Memory B cell (primary cell): ENCODE data around the gene SLC39A11.
"Not testable (repeated sequence)": the region's sequence is repeated elsewhere in the genome, so short reads cannot be mapped to it uniquely, and the experiment has no call there.

Experiments used
- ATAC-seq: fragments of 150-1000 bp; cut with Tn5 transposase; 2 replicates; pipeline ENCODE4 v1.10.0; 2021; ENCODE audit warnings: low read depth, mild to moderate bottlenecking, moderate library complexity
- DNase-seq, 2 donors: peaks; one replicate each; pipeline ENCODE4 v3.0.0; 2022; ENCODE audit warnings: low spot score in 2 of 2
- H3K27ac Mint-ChIP-seq: one replicate; pipeline ENCODE4 v1.8.0; 2022; ENCODE audit warnings: mild to moderate bottlenecking, moderate library complexity, mixed read lengths
- H3K27me3 Mint-ChIP-seq: one replicate; pipeline ENCODE4 v1.8.0; 2022; ENCODE audit warnings: mixed read lengths
- H3K36me3 Mint-ChIP-seq: one replicate; pipeline ENCODE4 v1.8.0; 2022; ENCODE audit warnings: mild to moderate bottlenecking, mixed read lengths
- H3K4me1 Mint-ChIP-seq: one replicate; pipeline ENCODE4 v1.8.0; 2022; ENCODE audit warnings: mixed read lengths
- H3K4me3 Mint-ChIP-seq: one replicate; pipeline ENCODE4 v1.8.0; 2022; ENCODE audit warnings: mild to moderate bottlenecking, moderate library complexity, mixed read lengths
- H3K9me3 Mint-ChIP-seq: one replicate; pipeline ENCODE4 v1.8.0; 2022; ENCODE audit warnings: mixed read lengths

Gene SLC39A11

GRCh38 chr17:73099511-73099910 is 7.0 kb upstream of the SLC39A11 start:
- H3K9me3 Mint-ChIP-seq, result no peaks in the 10 kb centered on the region
- no peaks in the 10 kb centered on the region for H3K36me3 Mint-ChIP-seq
- H3K27ac Mint-ChIP-seq, result no peak overlapping the region
- H3K27me3 Mint-ChIP-seq, result peaks cover 17% of the 10 kb centered on the region
- ATAC-seq, result no peak
- no peak overlapping the region for H3K4me3 Mint-ChIP-seq
- no peaks in the 10 kb centered on the region for H3K4me1 Mint-ChIP-seq
- no peak for DNase-seq

GRCh38 chr17:73098919-73099318 is 6.4 kb upstream of the SLC39A11 start:
- H3K9me3 Mint-ChIP-seq, result no peaks in the 10 kb centered on the region
- peaks cover 17% of the 10 kb centered on the region for H3K27me3 Mint-ChIP-seq
- no peak overlapping the region for H3K27ac Mint-ChIP-seq
- H3K36me3 Mint-ChIP-seq, result no peaks in the 10 kb centered on the region
- ATAC-seq (no peak), DNase-seq (no peak)
- no peak overlapping the region for H3K4me3 Mint-ChIP-seq
- H3K4me1 Mint-ChIP-seq, result no peaks in the 10 kb centered on the region

- not testable (repeated sequence) for H3K4me1 Mint-ChIP-seq, H3K4me3 Mint-ChIP-seq, DNase-seq, H3K36me3 Mint-ChIP-seq, H3K9me3 Mint-ChIP-seq, H3K27ac Mint-ChIP-seq, ATAC-seq
- peaks cover 17% of the 10 kb centered on the region for H3K27me3 Mint-ChIP-seq
These were observed 5.7 kb upstream of the SLC39A11 start for GRCh38 chr17:73097973-73098765.

GRCh38 chr17:73096866-73097265 is 4.4 kb upstream of the SLC39A11 start:
- Mint-ChIP-seq H3K27me3 (peaks cover 17% of the 10 kb centered on the region), H3K9me3 (no peaks in the 10 kb centered on the region), H3K36me3 (no peaks in the 10 kb centered on the region), H3K27ac (no peak overlapping the region), H3K4me1 (peaks cover 6% of the 10 kb centered on the region), H3K4me3 (no peak overlapping the region)
- DNase-seq, result no peak
- ATAC-seq, result no peak

DNA sequence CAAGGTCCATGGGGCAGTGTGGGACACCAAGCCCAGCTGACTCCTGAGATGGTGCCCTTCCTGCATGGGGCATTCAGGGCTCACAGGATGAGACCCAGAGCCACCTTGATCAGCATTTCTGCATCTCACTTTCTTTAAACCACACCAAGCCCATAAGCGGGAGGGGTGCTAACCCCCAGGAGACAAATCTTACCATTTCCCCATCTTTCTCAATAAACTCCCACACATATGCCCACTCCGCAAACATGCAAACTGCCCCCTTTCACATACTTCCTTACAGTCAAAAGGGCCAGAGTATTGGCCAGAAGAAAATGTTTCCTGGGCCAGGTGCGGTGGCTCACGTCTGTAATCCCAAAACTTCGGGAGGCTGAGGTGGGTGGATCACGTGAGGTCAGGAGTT is 3.7 kb upstream of the SLC39A11 start:
- no peaks in the 10 kb centered on the region for H3K9me3 Mint-ChIP-seq
- no peaks in the 10 kb centered on the region for H3K36me3 Mint-ChIP-seq
- H3K27me3 Mint-ChIP-seq, result peaks cover 17% of the 10 kb centered on the region
- no peak overlapping the region for H3K27ac Mint-ChIP-seq
- H3K4me1 Mint-ChIP-seq, result peaks cover 10% of the 10 kb centered on the region
- no peak for ATAC-seq
- no peak overlapping the region for H3K4me3 Mint-ChIP-seq
- DNase-seq, result no peak

- Mint-ChIP-seq H3K4me3 (peak overlapping the region; percentile 92), H3K4me1 (peaks cover 28% of the 10 kb centered on the region), H3K9me3 (no peaks in the 10 kb centered on the region), H3K27ac (no peak overlapping the region), H3K27me3 (peaks cover 10% of the 10 kb centered on the region), H3K36me3 (no peaks in the 10 kb centered on the region)
- ATAC-seq (no peak), DNase-seq (no peak)
These were observed 798 bp upstream of the SLC39A11 start for GRCh38 chr17:73093286-73093685.

GRCh38 chr17:73091770-73092522 is 542 bp downstream of the SLC39A11 start:
- Mint-ChIP-seq H3K4me1 (peaks cover 34% of the 10 kb centered on the region), H3K36me3 (peaks cover 8% of the 10 kb centered on the region), H3K9me3 (no peaks in the 10 kb centered on the region), H3K27me3 (peaks cover 9% of the 10 kb centered on the region), H3K27ac (peak overlapping the region; percentile 89), H3K4me3 (peak overlapping the region; percentile 92)
- ATAC-seq, result no peak
- DNase-seq, result no peak

DNA sequence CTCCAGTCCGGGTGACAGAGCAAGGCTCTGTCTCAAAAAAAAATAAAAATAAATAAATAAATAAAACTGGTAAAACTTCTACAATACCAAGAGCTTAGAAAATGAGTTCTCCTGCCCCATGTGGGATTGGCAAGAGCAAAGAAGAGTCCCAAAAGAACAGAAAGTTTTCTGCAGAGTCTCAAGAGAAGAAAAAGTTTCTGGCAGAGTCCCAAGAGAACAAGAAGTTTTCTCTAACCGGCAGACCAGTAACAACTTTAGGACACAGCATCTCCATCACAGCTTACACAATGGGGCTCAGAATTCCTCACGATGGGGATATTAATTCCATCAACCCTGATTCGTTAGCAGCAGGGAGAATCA is 1.1 kb downstream of the SLC39A11 start:
- Mint-ChIP-seq H3K27ac (peak overlapping the region; percentile 89), H3K9me3 (no peaks in the 10 kb centered on the region), H3K4me3 (peak overlapping the region; percentile 92), H3K36me3 (peaks cover 9% of the 10 kb centered on the region), H3K27me3 (peaks cover 9% of the 10 kb centered on the region), H3K4me1 (peaks cover 34% of the 10 kb centered on the region)
- ATAC-seq (no peak), DNase-seq (no peak)

DNA sequence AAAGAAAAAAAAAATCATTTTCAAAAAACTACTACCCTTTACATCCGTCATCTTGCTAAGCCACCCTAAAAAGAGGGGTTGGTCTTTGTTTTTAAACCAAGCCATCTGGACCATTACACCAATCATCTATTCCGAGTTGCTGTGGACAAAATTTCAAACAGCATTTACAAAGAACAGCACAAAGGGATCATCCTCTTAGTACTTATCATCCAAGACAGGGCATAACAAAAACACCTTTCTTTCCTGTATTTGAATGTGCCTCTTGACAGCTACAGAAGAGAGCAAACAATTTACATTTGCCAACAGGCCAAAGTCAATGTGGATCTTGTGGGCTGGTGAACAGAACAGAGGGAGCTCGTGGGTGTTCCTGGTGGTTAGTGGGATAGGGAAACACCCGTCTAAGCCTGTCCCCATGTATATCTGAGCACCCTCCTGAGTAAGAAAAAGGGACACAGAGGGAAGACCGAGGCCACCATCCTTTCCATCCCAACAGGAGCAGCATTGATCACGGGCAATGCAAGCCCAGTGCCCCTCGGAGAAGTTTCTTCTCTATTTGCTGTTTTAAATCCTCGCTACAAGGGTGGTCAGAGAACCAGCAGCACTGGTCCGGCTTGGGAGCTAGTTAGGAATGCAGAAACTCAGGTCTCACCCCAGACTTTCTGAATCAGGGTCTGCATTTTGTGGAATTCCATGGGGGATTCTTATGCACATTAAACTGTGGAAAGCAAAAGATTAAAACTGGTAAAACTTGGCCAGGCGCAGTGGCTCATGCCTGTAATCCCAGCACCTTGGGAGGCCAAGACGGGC is 1.9 kb downstream of the SLC39A11 start:
- H3K9me3 Mint-ChIP-seq, result no peaks in the 10 kb centered on the region
- peaks cover 34% of the 10 kb centered on the region for H3K4me1 Mint-ChIP-seq
- H3K27me3 Mint-ChIP-seq, result peaks cover 5% of the 10 kb centered on the region
- peaks cover 12% of the 10 kb centered on the region for H3K36me3 Mint-ChIP-seq
- peak overlapping the region; percentile 17 for H3K4me3 Mint-ChIP-seq
- H3K27ac Mint-ChIP-seq, result peak overlapping the region; percentile 78
- DNase-seq, result no peak
- ATAC-seq, result no peak

GRCh38 chr17:73089322-73090317 is 2.9 kb downstream of the SLC39A11 start:
- H3K27me3 Mint-ChIP-seq, result no peaks in the 10 kb centered on the region
- H3K4me3 Mint-ChIP-seq, result no peak overlapping the region
- no peak for ATAC-seq
- no peaks in the 10 kb centered on the region for H3K9me3 Mint-ChIP-seq
- H3K27ac Mint-ChIP-seq, result peak overlapping the region; percentile 78
- peaks cover 17% of the 10 kb centered on the region for H3K36me3 Mint-ChIP-seq
- H3K4me1 Mint-ChIP-seq, result peaks cover 34% of the 10 kb centered on the region
- no peak for DNase-seq

DNA sequence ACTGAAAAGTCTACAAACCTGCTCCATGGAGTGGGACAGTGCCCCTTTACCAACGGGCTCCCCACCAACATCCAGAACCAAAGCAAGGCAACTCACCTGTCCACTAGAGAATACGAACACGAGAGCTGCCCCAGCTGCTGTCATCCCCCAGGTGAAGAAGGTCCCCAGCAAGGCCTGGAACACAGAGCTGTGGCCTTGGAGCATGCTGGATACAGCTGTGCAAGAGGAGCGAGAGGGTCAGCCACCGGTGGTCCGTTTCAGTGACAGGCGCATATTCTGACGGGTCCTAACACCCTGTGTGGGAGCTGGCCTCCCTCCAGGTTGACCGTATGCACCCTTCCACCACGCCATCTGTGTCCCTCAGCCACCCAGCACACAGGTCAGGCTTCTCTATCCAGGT is 3.9 kb downstream of the SLC39A11 start:
- H3K9me3 Mint-ChIP-seq, result no peaks in the 10 kb centered on the region
- H3K27ac Mint-ChIP-seq, result no peak overlapping the region
- no peaks in the 10 kb centered on the region for H3K27me3 Mint-ChIP-seq
- peaks cover 34% of the 10 kb centered on the region for H3K4me1 Mint-ChIP-seq
- no peak overlapping the region for H3K4me3 Mint-ChIP-seq
- peaks cover 24% of the 10 kb centered on the region for H3K36me3 Mint-ChIP-seq
- DNase-seq (no peak), ATAC-seq (no peak)

DNA sequence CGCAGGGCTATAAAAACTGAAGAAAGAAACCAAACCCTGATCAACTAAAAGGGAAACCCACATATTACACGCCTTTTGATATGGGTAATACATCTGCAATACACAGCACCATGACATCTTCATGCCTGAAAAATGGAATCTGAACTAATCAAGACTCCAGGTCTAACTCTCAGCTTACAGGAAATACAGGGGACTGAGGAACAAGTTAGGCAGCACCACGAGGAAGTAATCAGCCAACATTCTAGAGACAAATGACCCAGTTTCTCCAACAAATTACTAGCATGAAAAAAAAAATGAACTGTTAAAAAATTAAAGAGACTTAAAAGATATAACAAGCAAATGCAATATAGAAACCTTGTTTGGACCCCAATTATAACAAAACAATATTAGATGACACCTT is 9.1 kb downstream of the SLC39A11 start:
- peaks cover 14% of the 10 kb centered on the region for H3K4me1 Mint-ChIP-seq
- H3K9me3 Mint-ChIP-seq, result peaks cover 2% of the 10 kb centered on the region
- H3K4me3 Mint-ChIP-seq, result no peak overlapping the region
- peaks cover 51% of the 10 kb centered on the region for H3K36me3 Mint-ChIP-seq
- DNase-seq (no peak), ATAC-seq (no peak)
- no peaks in the 10 kb centered on the region for H3K27me3 Mint-ChIP-seq
- H3K27ac Mint-ChIP-seq, result no peak overlapping the region

- DNase-seq, result no peak
- Mint-ChIP-seq H3K4me1 (no peaks in the 10 kb centered on the region), H3K4me3 (no peak overlapping the region), H3K27me3 (no peaks in the 10 kb centered on the region), H3K9me3 (no peaks in the 10 kb centered on the region), H3K36me3 (peaks cover 29% of the 10 kb centered on the region), H3K27ac (no peak overlapping the region)
- ATAC-seq, result no peak
These were observed 17.9 kb downstream of the SLC39A11 start for GRCh38 chr17:73074566-73074965.
